Measurements from ENCODE around the gene NSF.
"Not testable (repeated sequence)": the region's sequence is repeated elsewhere in the genome, so short reads cannot be mapped to it uniquely, and the experiment has no call there.

GRCh38 chr17:46658235-46658634 is 67.8 kb downstream of the NSF start:
- not testable (repeated sequence) for TF ChIP-seq MAFK (IDR thresholded peaks at IDR 0.05; ENCODE audit: partially characterized antibody); ELK1 (IDR thresholded peaks at IDR 0.05; ENCODE audit: low read depth, low read length)
